Activated naive CD4-positive, alpha-beta T cell treated with anti-CD3 and anti-CD28 coated beads, Interleukin-2, amount 50 U/mL, for 72 hours (primary cell): Measurements from ENCODE around the gene CCDC184. TPM values are rescaled to one million over a fixed set of nuclear protein-coding genes. Genes with fewer than 3 reads are reported as not detected.
"Not testable (repeated sequence)": the region's sequence is repeated elsewhere in the genome, so short reads cannot be mapped to it uniquely, and the experiment has no call there.

Experiments
- ATAC-seq, 2 donors: fragments of 150-1000 bp; cut with Tn5 transposase; 2 replicates each; pipeline ENCODE4 v1.10.0; 2021; ENCODE audit warnings: mild to moderate bottlenecking in 2 of 2, moderate library complexity in 2 of 2
- DNase-seq, 2 donors: peaks; one replicate each; pipeline ENCODE4 v3.0.0; 2021 to 2022; ENCODE audit warnings: low spot score in 2 of 2
- H3K27ac Mint-ChIP-seq, 2 donors: one replicate each; pipeline ENCODE4 v1.8.0; 2022; ENCODE audit warnings: mild to moderate bottlenecking in 2 of 2, mixed read lengths in 2 of 2
- H3K36me3 Mint-ChIP-seq, 2 donors: one replicate each; pipeline ENCODE4 v1.8.0; 2022; ENCODE audit warnings: mixed read lengths in 2 of 2
- H3K9me3 Mint-ChIP-seq, 2 donors: one replicate each; pipeline ENCODE4 v1.8.0; 2022; ENCODE audit warnings: mixed read lengths in 2 of 2
- total RNA-seq, 2 donors: library from RNA; stranded (reverse); gene quantifications; one replicate each; pipeline ENCODE4 v1.2.3, GENCODE V29; 2022

The CCDC184 gene
- total RNA-seq, 2 donors from 2014 or later, result 0.25 to 0.64 TPM

DNA sequence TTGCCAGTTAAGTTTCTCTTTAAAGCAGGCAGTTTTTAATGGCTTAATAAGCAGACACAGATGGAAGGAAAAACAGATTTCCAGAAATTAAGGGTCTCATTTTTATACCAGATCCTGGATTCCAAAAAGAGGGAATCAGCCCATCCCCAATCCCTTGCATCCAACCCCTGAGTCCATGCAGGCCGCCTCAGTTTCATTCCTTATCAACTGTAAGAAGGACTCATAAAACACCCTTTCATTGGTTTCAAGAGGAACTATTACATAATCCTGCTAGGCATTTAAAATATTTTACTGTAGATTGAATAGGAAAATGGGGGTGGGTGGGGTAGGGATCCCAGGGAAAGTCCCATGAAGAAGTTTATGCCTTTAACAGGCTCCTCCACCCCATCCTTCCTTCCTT is 9.4 kb downstream of the CCDC184 start:
- H3K9me3 Mint-ChIP-seq, result no peaks in the 10 kb centered on the region
- no peak for DNase-seq
- no peak overlapping the region for H3K27ac Mint-ChIP-seq
- no peaks in the 10 kb centered on the region for H3K36me3 Mint-ChIP-seq
- no peak for ATAC-seq

DNA sequence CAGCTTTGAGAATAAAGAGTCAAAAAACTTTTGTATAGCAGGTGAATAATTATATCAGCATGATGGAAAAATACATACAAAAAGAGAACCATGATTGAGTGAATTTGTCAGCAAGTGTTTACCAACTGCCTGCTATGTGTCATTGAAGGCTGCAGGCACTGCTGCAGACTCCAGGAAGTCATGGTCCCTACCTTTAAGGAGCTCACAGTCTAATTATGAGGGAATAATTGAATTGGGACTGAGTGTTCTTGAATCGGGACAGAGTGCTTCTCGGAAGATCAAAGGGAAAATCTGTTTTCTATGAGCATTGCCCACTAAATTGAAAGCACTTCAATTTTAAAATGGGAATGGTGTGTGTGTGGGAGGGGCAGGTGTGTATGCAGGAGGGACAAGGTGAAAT is 10.2 kb downstream of the CCDC184 start:
- ATAC-seq, result no peak
- Mint-ChIP-seq H3K36me3 (peaks cover 5 to 6% of the 10 kb centered on the region in 2 donors), H3K27ac (no peak overlapping the region), H3K9me3 (no peaks in the 10 kb centered on the region)
- DNase-seq, result no peak

DNA sequence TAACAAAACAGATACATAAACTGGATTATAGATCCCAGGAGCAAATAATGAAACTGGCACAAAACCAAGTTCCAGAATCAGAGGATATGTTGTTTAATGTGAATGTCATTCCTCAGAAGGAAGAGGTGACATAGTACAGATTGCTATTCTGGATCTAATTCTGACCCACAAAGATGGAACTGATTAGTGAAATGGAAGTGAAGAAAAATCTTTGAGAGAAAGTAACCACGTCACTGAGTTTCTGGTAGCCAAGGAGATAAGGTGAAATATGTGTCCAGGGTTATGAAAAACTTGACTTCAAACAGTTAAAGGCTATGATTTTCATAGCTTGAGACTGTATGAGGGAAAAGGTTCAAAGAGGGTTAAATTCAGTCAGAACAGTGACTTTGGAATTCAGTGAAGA is 11.4 kb downstream of the CCDC184 start:
- H3K36me3 Mint-ChIP-seq, result peaks cover 5 to 11% of the 10 kb centered on the region in 2 donors
- ATAC-seq (no peak), DNase-seq (no peak)
- no peaks in the 10 kb centered on the region for H3K9me3 Mint-ChIP-seq
- no peak overlapping the region for H3K27ac Mint-ChIP-seq

DNA sequence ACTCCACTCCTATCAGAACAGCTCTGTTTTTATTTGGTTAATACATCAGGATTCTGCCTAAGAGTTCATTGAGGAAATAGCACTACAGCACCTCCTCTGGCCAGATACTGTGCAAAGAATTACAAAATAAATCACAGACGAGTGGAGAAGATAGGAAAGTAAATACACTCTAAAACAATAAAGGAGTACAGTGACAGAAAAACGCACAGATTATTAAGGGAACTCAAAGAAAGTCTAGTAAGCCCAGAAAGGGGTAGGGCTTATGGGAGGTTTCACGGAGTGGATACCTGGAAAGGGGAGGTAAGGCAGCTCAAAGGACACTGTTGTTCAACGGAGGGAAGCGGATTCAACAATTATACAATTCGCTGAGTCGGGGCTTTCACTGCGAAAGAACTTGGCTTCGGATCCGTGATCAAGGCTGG is 14.1 kb downstream of the CCDC184 start:
- peak overlapping the region; percentile 99 for H3K27ac Mint-ChIP-seq
- ATAC-seq (peak; percentile 15 to 30), DNase-seq (peak in 1 of 2 donors; percentile 8)
- peaks cover 30 to 32% of the 10 kb centered on the region in 2 donors for H3K36me3 Mint-ChIP-seq
- H3K9me3 Mint-ChIP-seq, result peaks cover 13 to 15% of the 10 kb centered on the region in 2 donors

DNA sequence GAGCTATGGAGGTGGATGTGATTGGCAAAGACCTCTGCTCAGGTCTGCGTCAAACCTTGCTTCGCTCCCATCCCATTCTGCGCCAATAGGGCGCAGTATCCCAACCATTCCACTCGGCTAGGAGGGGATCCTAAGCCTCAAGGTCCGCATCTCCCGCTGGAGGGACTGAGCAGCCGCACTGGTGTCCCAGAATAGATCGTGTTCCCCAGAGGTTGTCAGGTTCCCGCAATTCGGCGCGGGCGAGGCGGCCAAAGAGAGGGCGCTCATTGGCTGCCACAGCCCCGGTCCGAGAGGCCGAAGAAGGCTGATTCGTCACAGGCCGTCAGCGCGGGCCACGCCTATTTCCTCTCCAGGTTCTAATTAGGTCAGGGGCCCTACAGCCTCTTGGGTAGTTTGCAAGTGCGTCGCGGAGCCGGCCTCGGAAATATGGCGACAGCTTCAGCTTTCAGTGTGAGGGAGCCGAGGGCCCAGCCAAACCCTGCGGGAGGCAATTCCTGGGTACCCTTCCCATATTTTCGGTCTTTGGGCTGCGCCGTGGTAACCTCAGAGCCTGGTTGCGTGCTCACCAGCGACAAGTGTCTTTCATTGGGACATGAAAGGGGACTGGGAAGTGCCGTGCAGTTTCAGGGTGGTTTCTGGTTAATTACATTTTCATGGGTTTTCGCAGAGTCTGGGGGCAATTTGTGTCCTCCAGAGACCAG is 14.7 kb downstream of the CCDC184 start:
- Mint-ChIP-seq H3K27ac (peak overlapping the region; percentile 99), H3K9me3 (peaks cover 19 to 20% of the 10 kb centered on the region in 2 donors)

DNA sequence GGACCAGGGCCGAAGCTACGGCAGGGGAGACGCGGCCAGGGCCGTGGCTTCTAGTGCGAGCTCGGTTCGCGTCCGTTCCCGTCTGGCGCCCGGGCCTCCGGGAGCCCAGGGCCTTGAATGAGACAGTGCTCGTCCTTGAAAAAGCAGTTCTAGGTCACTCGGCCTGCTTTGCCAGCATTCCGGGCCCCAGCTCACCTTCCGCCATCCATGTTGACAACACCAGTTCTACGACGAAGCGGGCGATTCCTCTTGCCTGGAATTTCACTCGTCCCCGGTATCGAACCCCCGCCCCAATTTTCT is 15.2 kb downstream of the CCDC184 start:
- DNase-seq (no peak), ATAC-seq (peak; percentile 14 to 16)
- Mint-ChIP-seq H3K27ac (peak overlapping the region; percentile 99), H3K9me3 (peaks cover 19 to 25% of the 10 kb centered on the region in 2 donors), H3K36me3 (peaks cover 39 to 40% of the 10 kb centered on the region in 2 donors)

More for the DNA sequence above, 14.7 kb downstream of the CCDC184 start:
- H3K36me3 Mint-ChIP-seq, result peaks cover 36 to 37% of the 10 kb centered on the region in 2 donors
- ATAC-seq, result peak; percentile 99
- DNase-seq, result peak; percentile 89 to 96

DNA sequence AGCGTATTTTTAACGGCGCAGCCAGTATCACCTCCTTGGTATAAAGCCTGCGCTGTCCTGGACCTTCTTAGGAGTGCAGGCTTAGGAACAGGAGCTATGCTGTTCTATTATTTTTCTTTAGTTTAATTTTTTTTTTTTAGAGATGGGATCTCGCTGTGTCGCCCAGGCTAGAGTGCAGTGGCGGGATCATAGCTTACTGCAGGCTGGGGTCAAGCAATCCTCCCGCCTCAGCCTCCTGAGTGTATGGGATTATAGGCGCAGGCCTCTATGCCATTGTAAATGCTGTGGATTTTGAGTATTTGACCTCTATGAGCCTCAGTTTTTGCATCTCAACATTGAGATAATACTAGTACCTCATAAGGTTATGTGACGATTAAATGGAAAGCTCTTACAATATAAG is 15.5 kb downstream of the CCDC184 start:
- H3K36me3 Mint-ChIP-seq, result peaks cover 41 to 43% of the 10 kb centered on the region in 2 donors
- DNase-seq (no peak), ATAC-seq (no peak)
- H3K27ac Mint-ChIP-seq, result peak overlapping the region; percentile 99
- H3K9me3 Mint-ChIP-seq, result peaks cover 19 to 25% of the 10 kb centered on the region in 2 donors

DNA sequence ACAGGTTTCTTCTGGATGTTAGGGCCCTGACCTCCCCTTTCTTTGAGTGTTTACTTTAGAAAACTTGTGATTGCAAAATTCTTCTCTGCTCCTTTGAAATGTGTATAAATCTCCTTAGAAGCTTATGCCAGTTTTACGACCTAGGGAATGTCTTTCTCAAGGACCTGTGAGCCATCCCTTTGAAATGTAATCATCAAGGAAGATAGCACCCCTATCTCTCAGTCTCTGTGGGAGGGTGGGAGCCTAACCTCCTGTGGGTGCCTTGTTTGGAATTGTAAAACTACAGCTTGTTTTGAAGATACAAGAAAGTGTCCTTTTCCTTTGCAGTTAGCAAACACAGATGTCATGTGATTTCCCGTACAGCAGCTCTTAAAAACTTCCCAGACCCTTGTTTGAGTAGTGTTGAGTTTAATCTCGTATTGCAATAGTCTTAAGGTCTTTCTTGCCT is 16.4 kb downstream of the CCDC184 start:
- Mint-ChIP-seq H3K27ac (peak overlapping the region; percentile 95 to 99), H3K9me3 (peaks cover 24 to 31% of the 10 kb centered on the region in 2 donors), H3K36me3 (peaks cover 49 to 51% of the 10 kb centered on the region in 2 donors)
- ATAC-seq (no peak), DNase-seq (no peak)

DNA sequence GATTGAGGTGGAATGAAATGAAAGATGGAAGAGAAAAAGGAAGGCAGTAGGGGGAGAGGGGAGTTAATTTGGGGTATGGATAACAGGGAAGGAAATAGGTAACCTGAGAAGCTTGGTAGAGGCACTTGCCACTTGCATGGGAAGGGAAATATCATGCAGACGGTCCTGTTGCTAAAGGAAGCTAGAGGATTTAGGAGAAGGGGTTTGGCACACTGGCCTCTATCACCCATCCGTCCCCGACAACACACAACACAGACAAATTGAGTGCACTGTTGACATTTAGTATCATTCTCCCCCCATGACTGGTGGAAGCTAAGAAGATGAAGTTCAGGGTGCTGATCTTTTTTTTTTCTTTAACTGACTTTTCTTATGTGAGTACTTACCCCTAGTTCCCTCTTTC is 17.6 kb downstream of the CCDC184 start:
- DNase-seq, result no peak
- ATAC-seq, result no peak
- Mint-ChIP-seq H3K27ac (peak overlapping the region in 1 of 2 donors; percentile 99), H3K9me3 (peaks cover 25 to 31% of the 10 kb centered on the region in 2 donors), H3K36me3 (peaks cover 53 to 57% of the 10 kb centered on the region in 2 donors)

DNA sequence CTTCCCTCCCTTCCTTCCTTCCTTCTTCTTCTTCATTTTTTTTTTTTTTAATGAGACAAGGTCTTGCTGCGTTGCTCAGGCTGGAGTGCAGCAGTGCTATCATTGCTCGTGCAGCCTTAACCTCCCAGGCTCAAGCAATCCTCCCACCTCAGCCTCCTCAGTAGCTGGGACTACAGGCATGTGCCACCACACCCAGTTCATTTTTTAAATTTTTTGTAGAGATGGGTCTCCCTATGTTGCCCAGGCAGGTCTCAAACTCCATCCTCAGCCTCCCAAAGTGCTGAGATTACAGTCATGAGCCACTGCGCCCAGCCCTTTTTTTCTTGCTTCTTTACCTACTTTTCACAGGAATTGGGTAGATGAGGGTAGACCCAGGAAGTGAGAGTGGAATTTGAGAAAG is 18.1 kb downstream of the CCDC184 start:
- no peak for ATAC-seq
- H3K9me3 Mint-ChIP-seq, result peaks cover 28 to 35% of the 10 kb centered on the region in 2 donors
- no peak for DNase-seq
- H3K36me3 Mint-ChIP-seq, result peaks cover 57 to 61% of the 10 kb centered on the region in 2 donors
- H3K27ac Mint-ChIP-seq, result peak overlapping the region in 1 of 2 donors; percentile 99

DNA sequence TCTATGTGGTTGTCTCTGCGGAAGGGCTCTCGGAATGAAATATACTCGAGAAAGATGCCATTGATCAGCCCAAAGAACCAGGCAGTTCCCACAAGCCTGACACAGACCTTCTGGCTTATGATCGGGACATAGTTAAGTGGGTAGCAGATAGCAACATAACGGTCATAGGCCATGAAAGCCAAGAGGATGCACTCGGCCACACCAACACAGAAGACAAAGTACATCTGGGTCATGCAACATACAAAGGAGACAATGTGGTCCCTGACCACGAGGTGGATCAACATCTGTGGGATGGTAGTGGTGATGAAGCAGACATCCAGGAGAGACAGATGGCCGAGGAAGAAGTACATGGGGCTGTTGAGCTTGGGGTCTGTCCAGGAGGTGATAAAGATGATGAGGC is 19.3 kb downstream of the CCDC184 start:
- Mint-ChIP-seq H3K36me3 (peaks cover 69 to 73% of the 10 kb centered on the region in 2 donors), H3K9me3 (peaks cover 37 to 45% of the 10 kb centered on the region in 2 donors), H3K27ac (no peak overlapping the region)
- no peak for ATAC-seq
- no peak for DNase-seq

DNA sequence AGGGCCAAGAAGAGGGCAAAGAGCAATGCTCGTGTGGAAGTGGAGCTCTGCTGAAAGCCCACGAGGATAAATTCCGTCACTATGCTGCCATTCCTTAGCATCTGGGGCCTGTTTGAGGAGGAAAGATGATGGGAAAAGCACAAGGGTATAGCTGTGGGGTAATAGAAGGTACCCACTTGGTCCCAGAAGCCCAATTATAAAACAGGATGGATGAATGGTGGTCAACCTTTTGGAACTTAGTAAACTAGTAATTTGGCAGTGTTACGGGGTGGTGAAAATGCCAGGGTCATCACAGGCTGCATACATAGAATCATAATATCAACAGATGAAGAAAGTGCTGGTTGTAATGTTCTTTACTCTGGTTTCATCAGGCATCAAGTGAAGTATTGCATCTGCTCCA is 19.7 kb downstream of the CCDC184 start, which contains the start of gene OR10AD1:
Gene OR10AD1, minus strand, starts transcription at position 101 of the 400 bp plus-strand sequence. Its CDS starts 0 bp downstream, at position 101.
- ATAC-seq (no peak), DNase-seq (no peak)
- Mint-ChIP-seq H3K27ac (peak within 1 kb of the TSS in 1 of 2 donors; percentile 99), H3K36me3 (peaks cover 70 to 74% of the 10 kb centered on the region in 2 donors), H3K9me3 (peaks cover 37 to 45% of the 10 kb centered on the region in 2 donors)

DNA sequence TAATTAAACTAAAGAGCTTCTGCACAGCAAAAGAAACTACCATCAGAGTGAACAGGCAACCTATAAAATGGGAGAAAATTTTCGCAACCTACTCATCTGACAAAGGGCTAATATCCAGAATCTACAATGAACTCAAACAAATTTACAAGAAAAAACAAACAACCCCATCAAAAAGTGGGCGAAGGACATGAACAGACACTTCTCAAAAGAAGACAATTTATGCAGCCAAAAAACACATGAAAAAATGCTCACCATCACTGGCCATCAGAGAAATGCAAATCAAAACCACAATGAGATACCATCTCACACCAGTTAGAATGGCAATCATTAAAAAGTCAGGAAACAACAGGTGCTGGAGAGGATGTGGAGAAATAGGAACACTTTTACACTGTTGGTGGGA is 26.1 kb downstream of the CCDC184 start:
- H3K27ac Mint-ChIP-seq, ATAC-seq, DNase-seq: not testable (repeated sequence)
- peaks cover 18 to 20% of the 10 kb centered on the region in 2 donors for H3K9me3 Mint-ChIP-seq
- peaks cover 26 to 27% of the 10 kb centered on the region in 2 donors for H3K36me3 Mint-ChIP-seq

DNA sequence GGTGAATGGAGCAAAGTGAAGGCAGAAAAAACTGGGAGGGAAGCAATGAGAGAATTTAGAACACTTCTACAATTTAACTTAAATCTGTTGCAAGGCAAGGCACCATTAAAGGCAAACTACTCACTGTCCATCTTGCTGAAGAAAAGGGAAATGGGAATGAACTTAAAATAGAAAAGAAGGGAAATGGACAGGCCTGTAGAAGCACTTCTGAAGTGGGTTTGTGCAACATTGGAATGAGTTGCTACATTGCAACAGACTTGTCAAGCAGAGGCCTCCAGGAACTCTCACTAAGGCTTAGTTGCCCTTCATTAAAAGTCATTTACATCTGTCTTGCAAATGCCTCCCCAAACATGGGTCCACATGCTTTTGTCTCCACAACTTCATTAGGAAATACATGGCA is 33.3 kb downstream of the CCDC184 start:
- no peaks in the 10 kb centered on the region for H3K36me3 Mint-ChIP-seq
- no peak for DNase-seq
- H3K9me3 Mint-ChIP-seq, result peaks cover 0 to 2% of the 10 kb centered on the region in 2 donors
- H3K27ac Mint-ChIP-seq, result no peak overlapping the region
- ATAC-seq, result no peak

DNA sequence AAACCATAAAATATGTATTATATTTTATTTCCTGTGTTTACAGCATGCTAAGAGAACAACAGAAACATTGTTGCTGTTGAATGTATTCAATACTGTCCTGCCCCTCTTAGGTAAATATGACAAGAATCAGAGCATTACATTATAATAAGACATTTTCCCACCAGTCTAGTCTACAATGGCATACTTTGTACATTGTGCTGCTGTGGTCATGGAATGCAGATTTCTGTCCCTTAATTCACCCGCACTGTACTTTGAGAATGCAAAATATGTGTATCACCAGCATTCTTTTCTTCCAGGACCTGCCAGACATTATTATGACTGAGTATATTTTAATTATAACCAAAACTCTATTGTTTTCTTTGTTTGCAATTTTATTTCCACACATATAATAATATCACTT is 36.2 kb downstream of the CCDC184 start:
- Mint-ChIP-seq H3K27ac (no peak overlapping the region), H3K9me3 (no peaks in the 10 kb centered on the region), H3K36me3 (no peaks in the 10 kb centered on the region)
- ATAC-seq (no peak), DNase-seq (no peak)

DNA sequence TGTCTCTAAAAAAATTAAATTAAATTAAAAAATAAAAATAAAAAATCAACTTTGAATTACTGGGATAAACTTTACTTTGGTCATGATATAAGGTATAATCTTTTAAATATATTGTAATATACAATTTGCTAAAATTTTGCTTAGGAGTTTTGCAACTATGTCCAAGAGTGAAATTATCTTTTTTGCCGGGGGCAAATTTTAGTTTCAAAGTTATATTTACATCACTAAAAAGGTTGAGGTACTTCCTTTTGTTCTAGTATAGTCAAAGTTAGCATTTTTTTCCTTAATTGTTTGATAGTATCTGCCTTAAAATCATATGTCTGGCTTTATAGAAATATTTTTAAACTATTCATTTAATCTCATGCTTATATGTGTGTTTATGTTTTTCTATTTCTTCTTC is 37.3 kb downstream of the CCDC184 start:
- ATAC-seq (no peak), DNase-seq (no peak)
- Mint-ChIP-seq H3K9me3 (no peaks in the 10 kb centered on the region), H3K27ac (no peak overlapping the region), H3K36me3 (no peaks in the 10 kb centered on the region)

DNA sequence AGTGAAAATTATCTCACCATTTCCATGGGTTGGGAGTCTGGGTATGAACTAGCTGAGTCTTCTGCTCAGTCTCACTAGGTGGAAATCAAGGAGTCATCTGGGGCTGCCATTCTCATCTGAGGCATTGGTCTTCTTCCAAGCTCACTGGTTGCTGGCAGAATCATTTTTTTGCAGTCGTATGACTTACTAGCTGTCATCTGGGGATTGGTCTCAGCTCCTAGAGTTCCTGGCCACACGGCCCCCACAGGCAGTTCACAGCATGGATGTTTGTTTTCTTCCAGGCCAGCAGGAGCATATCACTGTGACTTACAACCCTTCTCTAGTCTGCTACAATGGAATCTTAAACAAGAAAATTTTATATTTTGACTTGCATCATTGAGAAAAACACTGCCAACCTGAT is 38.2 kb downstream of the CCDC184 start:
- H3K27ac Mint-ChIP-seq, result no peak overlapping the region
- peaks cover 0 to 2% of the 10 kb centered on the region in 2 donors for H3K9me3 Mint-ChIP-seq
- ATAC-seq (no peak), DNase-seq (no peak)
- peaks cover 0 to 2% of the 10 kb centered on the region in 2 donors for H3K36me3 Mint-ChIP-seq

DNA sequence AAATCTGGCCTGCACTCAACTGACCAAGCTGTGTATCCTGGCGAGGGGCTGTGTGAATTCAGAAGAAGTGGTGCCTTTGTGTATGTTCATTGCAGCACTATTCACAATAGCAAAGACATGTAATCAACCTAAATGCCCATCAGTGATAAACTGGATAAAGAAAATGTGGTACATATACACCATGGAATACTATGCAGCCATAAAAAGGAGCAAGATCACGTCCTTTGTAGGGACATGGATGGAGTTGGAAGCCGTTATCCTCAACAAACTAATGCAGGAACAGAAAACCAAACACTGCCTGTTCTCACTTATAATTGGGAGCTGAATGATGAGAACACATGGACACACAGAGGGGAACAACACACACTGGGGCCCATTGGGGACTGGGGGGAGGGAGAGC is 41.1 kb downstream of the CCDC184 start:
- not testable (repeated sequence) for DNase-seq, H3K27ac Mint-ChIP-seq, ATAC-seq
- peaks cover 0 to 10% of the 10 kb centered on the region in 2 donors for H3K36me3 Mint-ChIP-seq
- peaks cover 0 to 11% of the 10 kb centered on the region in 2 donors for H3K9me3 Mint-ChIP-seq
